Central memory CD4-positive, alpha-beta T cell (primary cell): ENCODE measurements around the gene CDH18.

Source experiments
- DNase-seq: peaks from one replicate; pipeline ENCODE4 v3.0.0; 2022

CDH18 gene

GRCh38 chr5:19568004-19568403 lies 420.0 kb downstream of the CDH18 start:
- no peak for DNase-seq

GRCh38 chr5:19565466-19565865 lies 422.5 kb downstream of the CDH18 start:
- no peak for DNase-seq

- no peak for DNase-seq
These were observed 424.0 kb downstream of the CDH18 start for GRCh38 chr5:19564036-19564435.

GRCh38 chr5:19555876-19556275 lies 432.1 kb downstream of the CDH18 start:
- no peak for DNase-seq

GRCh38 chr5:19555436-19555835 lies 432.6 kb downstream of the CDH18 start:
- DNase-seq: no peak

- no peak for DNase-seq
These were observed 433.5 kb downstream of the CDH18 start for GRCh38 chr5:19554524-19554923.

GRCh38 chr5:19547640-19548039 lies 440.4 kb downstream of the CDH18 start:
- no peak for DNase-seq

- no peak for DNase-seq
These were observed 441.5 kb downstream of the CDH18 start for GRCh38 chr5:19546521-19546920.

GRCh38 chr5:19538607-19539006 lies 449.4 kb downstream of the CDH18 start:
- DNase-seq: no peak

- DNase-seq: no peak
These were observed 451.6 kb downstream of the CDH18 start for GRCh38 chr5:19536387-19536786.

GRCh38 chr5:19534751-19535150 lies 453.2 kb downstream of the CDH18 start:
- DNase-seq: no peak

GRCh38 chr5:19532936-19533335 lies 455.1 kb downstream of the CDH18 start:
- no peak for DNase-seq

GRCh38 chr5:19531374-19531952 lies 456.5 kb downstream of the CDH18 start:
- no peak for DNase-seq

- DNase-seq: no peak
These were observed 468.6 kb downstream of the CDH18 start for GRCh38 chr5:19519448-19519847.

- no peak for DNase-seq
These were observed 489.1 kb downstream of the CDH18 start for GRCh38 chr5:19498852-19499251.

- DNase-seq: no peak
These were observed 490.7 kb downstream of the CDH18 start for GRCh38 chr5:19497229-19497815.

GRCh38 chr5:19496056-19496455 lies 491.9 kb downstream of the CDH18 start:
- DNase-seq: no peak

- DNase-seq: no peak
These were observed 495.1 kb downstream of the CDH18 start for GRCh38 chr5:19492861-19493260.

GRCh38 chr5:19488786-19489185 lies 499.2 kb downstream of the CDH18 start:
- DNase-seq: no peak

- DNase-seq: no peak
These were observed 500.5 kb downstream of the CDH18 start for GRCh38 chr5:19487480-19487879.

- no peak for DNase-seq
These were observed 508.4 kb downstream of the CDH18 start for GRCh38 chr5:19479562-19479961.

- no peak for DNase-seq
These were observed 526.0 kb downstream of the CDH18 start for GRCh38 chr5:19462019-19462418.

- no peak for DNase-seq
These were observed 563.5 kb downstream of the CDH18 start for GRCh38 chr5:19424506-19424905.
